GM12878 (cell line): ENCODE data around the gene L3MBTL1.

Experiments
- CTCF ChIP-seq, 3 experiments: IDR thresholded peaks in 2 of 3; conservative IDR thresholded peaks in 1 of 3; 2 replicates each; pipeline ENCODE4 v1.5.1; 2011; ENCODE audit warnings: low read depth in 3 of 3, low read length in 3 of 3, mild to moderate bottlenecking in 3 of 3, control low read depth in 2 of 3, moderate library complexity in 2 of 3, inconsistent platforms in 1 of 3, mixed read lengths in 1 of 3; ENCODE audit not compliant: control insufficient read depth in 2 of 3, insufficient read depth in 1 of 3; ENCODE audit errors: extremely low read depth in 1 of 3
- ZNF384 ChIP-seq: IDR thresholded peaks from 2 replicates; pipeline ENCODE4 v1.6.1; 2012; ENCODE audit warnings: low read depth, mild to moderate bottlenecking, low read length, improper control_type of control experiment, borderline replicate concordance

- TF ChIP-seq ZNF384 (no peak), CTCF (IDR thresholded peaks at IDR 0.05 in 2 of 3, conservative IDR thresholded peaks at IDR 0.05 in 1 of 3; ENCODE audit: control insufficient read depth in 2 of 3, extremely low read depth in 1 of 3, insufficient read depth in 1 of 3, low read depth in 3 of 3, low read length in 3 of 3) (no peak)
Observed at GRCh38 chr20:43545837-43546578, 38.5 kb downstream of the L3MBTL1 start.
